Thoracic aorta (tissue), 2 donors: Measurements from ENCODE around the gene TMCC1. TPM values are rescaled to one million over a fixed set of nuclear protein-coding genes. Genes with fewer than 3 reads are reported as not detected.

Experiments
- ATAC-seq: fragments of 150-250 bp; one replicate; pipeline ENCODE4 v1.8.0; 2017; ENCODE audit warnings: low read depth; ENCODE audit not compliant: insufficient number of reproducible peaks, low FRiP score
- DNase-seq: peaks from one replicate; pipeline ENCODE4 v3.0.0-alpha.2; 2020; ENCODE audit warnings: low spot score
- H3K27ac ChIP-seq, 2 donors: fragments of 200-600 bp; sonication (generic); 1 replicate in 1 of 2; 2 replicates in 1 of 2; pipeline ENCODE4 v1.5.1; 2016; ENCODE audit warnings: mild to moderate bottlenecking in 2 of 2, moderate library complexity in 2 of 2
- H3K27me3 ChIP-seq: fragments of 200-600 bp; sonication (generic); replicated peaks from 2 replicates; pipeline ENCODE4 v1.6.0; 2016; ENCODE audit warnings: mild to moderate bottlenecking; ENCODE audit not compliant: insufficient read depth
- H3K36me3 ChIP-seq: fragments of 200-600 bp; sonication (generic); one replicate; pipeline ENCODE4 v1.5.1; 2016
- H3K4me1 ChIP-seq, 2 donors: fragments of 200-600 bp; sonication (generic); 1 replicate in 1 of 2; 2 replicates in 1 of 2; pipeline versions ENCODE4 v1.5.1 to v1.6.0; 2016; ENCODE audit warnings: low read depth in 2 of 2, mild to moderate bottlenecking in 1 of 2; ENCODE audit not compliant: control insufficient read depth in 1 of 2
- H3K4me3 ChIP-seq: fragments of 200-600 bp; sonication (generic); 2 replicates; pipeline ENCODE4 v1.5.1; 2016; ENCODE audit warnings: mild to moderate bottlenecking
- H3K9me3 ChIP-seq: fragments of 200-600 bp; sonication (generic); 2 replicates; pipeline ENCODE4 v1.5.1; 2016
- CTCF ChIP-seq: fragments of 200-600 bp; sonication (generic); IDR thresholded peaks from one replicate; pipeline ENCODE4 v1.5.1; 2019; ENCODE audit warnings: antibody characterized with exemption
- total RNA-seq, 2 donors: library from RNA; depleted of rRNA; stranded (reverse); fragments of >200 nt; gene quantifications; one replicate each; pipeline versions ENCODE4 v1.1.0 to v1.2.3, GENCODE V29; 2016

Gene TMCC1
- total RNA-seq, 2 donors from 2014 or later: 16.9 to 17.7 TPM

GRCh38 chr3:129692743-129693142 lies 200.8 kb downstream of the TMCC1 start:
- no peaks in the 10 kb centered on the region for H3K9me3 ChIP-seq
- H3K4me3 ChIP-seq: no peak overlapping the region
- TF ChIP-seq CTCF: no peak
- peaks cover 0 to 17% of the 10 kb centered on the region in 2 donors for H3K4me1 ChIP-seq
- ATAC-seq (no peak), DNase-seq (no peak)
- no peaks in the 10 kb centered on the region for H3K27me3 ChIP-seq
- no peak overlapping the region for H3K27ac ChIP-seq
- no peaks in the 10 kb centered on the region for H3K36me3 ChIP-seq

- no peak overlapping the region for H3K4me3 ChIP-seq
- TF ChIP-seq CTCF: no peak
- ATAC-seq (no peak), DNase-seq (no peak)
- no peaks in the 10 kb centered on the region for H3K9me3 ChIP-seq
- H3K27me3 ChIP-seq: no peaks in the 10 kb centered on the region
- no peak overlapping the region for H3K27ac ChIP-seq
- H3K4me1 ChIP-seq: peaks cover 0 to 31% of the 10 kb centered on the region in 2 donors
- H3K36me3 ChIP-seq: no peaks in the 10 kb centered on the region
Measured at GRCh38 chr3:129690963-129691362, 202.5 kb downstream of the TMCC1 start.

GRCh38 chr3:129690406-129690805 lies 203.1 kb downstream of the TMCC1 start:
- Histone ChIP-seq H3K4me3 (no peak overlapping the region), H3K36me3 (no peaks in the 10 kb centered on the region), H3K9me3 (no peaks in the 10 kb centered on the region), H3K27me3 (no peaks in the 10 kb centered on the region), H3K4me1 (peaks cover 0 to 31% of the 10 kb centered on the region in 2 donors), H3K27ac (no peak overlapping the region)
- DNase-seq (no peak), ATAC-seq (no peak)
- TF ChIP-seq CTCF: no peak

GRCh38 chr3:129689036-129689435 lies 204.5 kb downstream of the TMCC1 start:
- ATAC-seq (no peak), DNase-seq (no peak)
- Histone ChIP-seq H3K27me3 (no peaks in the 10 kb centered on the region), H3K36me3 (no peaks in the 10 kb centered on the region), H3K4me3 (peak overlapping the region; percentile 56), H3K27ac (no peak overlapping the region), H3K9me3 (no peaks in the 10 kb centered on the region), H3K4me1 (peaks cover 0 to 31% of the 10 kb centered on the region in 2 donors)
- TF ChIP-seq CTCF: no peak

- H3K36me3 ChIP-seq: no peaks in the 10 kb centered on the region
- DNase-seq (peak; percentile 15), ATAC-seq (no peak)
- H3K27me3 ChIP-seq: no peaks in the 10 kb centered on the region
- no peak overlapping the region for H3K27ac ChIP-seq
- H3K4me1 ChIP-seq: peaks cover 0 to 31% of the 10 kb centered on the region in 2 donors
- H3K9me3 ChIP-seq: no peaks in the 10 kb centered on the region
- TF ChIP-seq CTCF: no peak
- peak overlapping the region; percentile 56 for H3K4me3 ChIP-seq
Measured at GRCh38 chr3:129688271-129688895, 205.1 kb downstream of the TMCC1 start.
